Renal cortical epithelial cell (primary cell): ENCODE results near the gene SKP2. TPM values are rescaled to one million over a fixed set of nuclear protein-coding genes. Genes with fewer than 3 reads are reported as not detected.
"Not testable (repeated sequence)": the region's sequence is repeated elsewhere in the genome, so short reads cannot be mapped to it uniquely, and the experiment has no call there.

Source experiments
- DNase-seq: peaks from one replicate; pipeline ENCODE4 v3.0.0-alpha.2; 2011; ENCODE audit warnings: low read depth
- total RNA-seq: library from RNA; depleted of rRNA; stranded (reverse); fragments of >200 nt; gene quantifications from 2 replicates; pipeline ENCODE4 v1.2.3, GENCODE V29; 2014

SKP2 gene
- total RNA-seq, result 15.1 and 22.7 TPM in 2 replicates

GRCh38 chr5:36151434-36152323, at the start of gene SKP2, which contains the start of gene LMBRD2:
SKP2 (plus strand) TSS chr5:36152111; CDS start chr5:36152263, 152 bp downstream.
LMBRD2 (minus strand) TSS chr5:36151887; CDS start chr5:36143349, 8,538 bp downstream.
- peak; percentile 94 for DNase-seq

GRCh38 chr5:36105819-36106218, 46.1 kb upstream of the SKP2 start:
- peak; percentile 2 for DNase-seq

- DNase-seq, result peak; percentile 17
Observed at GRCh38 chr5:36108758-36109460, 43.0 kb upstream of the SKP2 start.

- no peak for DNase-seq
Observed at GRCh38 chr5:36111238-36111637, 40.7 kb upstream of the SKP2 start.

- no peak for DNase-seq
Observed at GRCh38 chr5:36125868-36126267, 26.0 kb upstream of the SKP2 start.

GRCh38 chr5:36128795-36129194, 23.1 kb upstream of the SKP2 start:
- DNase-seq, result no peak

GRCh38 chr5:36129666-36130065, 22.2 kb upstream of the SKP2 start:
- not testable (repeated sequence) for DNase-seq

- not testable (repeated sequence) for DNase-seq
Observed at GRCh38 chr5:36133009-36133408, 18.9 kb upstream of the SKP2 start.

- DNase-seq, result no peak
Observed at GRCh38 chr5:36135988-36136387, 15.9 kb upstream of the SKP2 start.

- no peak for DNase-seq
Observed at GRCh38 chr5:36136581-36136980, 15.3 kb upstream of the SKP2 start.

GRCh38 chr5:36138900-36139683, 12.8 kb upstream of the SKP2 start:
- no peak for DNase-seq

- no peak for DNase-seq
Observed at GRCh38 chr5:36145311-36145710, 6.6 kb upstream of the SKP2 start.

GRCh38 chr5:36146390-36146789, 5.5 kb upstream of the SKP2 start:
- DNase-seq, result no peak

- DNase-seq, result no peak
Observed at GRCh38 chr5:36147681-36148080, 4.2 kb upstream of the SKP2 start.

- peak; percentile 30 for DNase-seq
Observed at GRCh38 chr5:36150676-36151433, 1.1 kb upstream of the SKP2 start.

- DNase-seq, result peak; percentile 41
Observed at GRCh38 chr5:36152324-36153297, 700 bp downstream of the SKP2 start.

GRCh38 chr5:36153298-36153677, 1.4 kb downstream of the SKP2 start:
- no peak for DNase-seq

- no peak for DNase-seq
Observed at GRCh38 chr5:36153726-36154125, 1.8 kb downstream of the SKP2 start.

- DNase-seq, result no peak
Observed at GRCh38 chr5:36155291-36155690, 3.4 kb downstream of the SKP2 start.

GRCh38 chr5:36156121-36156601, 4.2 kb downstream of the SKP2 start:
- DNase-seq, result no peak
